HepG2 (cell line): ENCODE results near the gene SNAPIN. TPM values are rescaled to one million over a fixed set of nuclear protein-coding genes. Genes with fewer than 3 reads are reported as not detected.

Experiments
- ATAC-seq: fragments of 200-7000 bp; cut with Tn5 transposase; 3 replicates; pipeline ENCODE4 v1.9.1; 2020; ENCODE audit warnings: mild to moderate bottlenecking, moderate library complexity
- BruUV-seq: library from RNA; stranded (reverse); fragments of 400-500 nt; replicated peaks from 2 replicates; lab custom pipeline; 2021; lab: Mats Ljungman, UMichigan
- CTCF ChIA-PET: fragments of 300-600 bp; formaldehyde crosslinking; extraction: SDS; loops from one replicate; lab custom pipeline; 2021; ENCODE audit warnings: low total read pairs, inconsistent platforms, low intra/inter-chr PET ratio; lab: Yijun Ruan, JAX
- POLR2A ChIA-PET: fragments of 350-600 bp; sonication (Branson Sonifier 250); formaldehyde crosslinking; loops from one replicate; lab custom pipeline; 2020; ENCODE audit warnings: antibody characterized with exemption, inconsistent platforms; lab: Yijun Ruan, JAX
- DNase-seq: peaks from one replicate; pipeline ENCODE4 v3.0.0-alpha.2; 2015; ENCODE audit warnings: low spot score
- FAIRE-seq: peaks from 3 replicates; lab custom pipeline; 2011; peaks lifted over from hg19 to GRCh38; lab: Jason Lieb, UNC
- H2AFZ ChIP-seq: one replicate; pipeline ENCODE4 v1.6.1; 2011; ENCODE audit warnings: low read length, inconsistent platforms
- H3K27ac ChIP-seq: fragments of 300-600 bp; 3 replicates; pipeline ENCODE4 v1.8.0; 2011; ENCODE audit warnings: mixed run types, mild to moderate bottlenecking, mixed read lengths, low read length, inconsistent platforms; ENCODE audit not compliant: insufficient read depth; ENCODE audit errors: extremely low read length
- H3K27me3 ChIP-seq, 2 experiments: fragments of 200-600 bp in 1 of 2; 2 replicates in 1 of 2; 3 replicates in 1 of 2; pipeline versions ENCODE4 v1.6.0 to v1.8.0; 2011; ENCODE audit warnings: low read length in 2 of 2, mild to moderate bottlenecking in 2 of 2, moderate library complexity in 2 of 2, inconsistent platforms in 1 of 2; ENCODE audit not compliant: insufficient read depth in 2 of 2, control insufficient read depth in 1 of 2
- H3K36me3 ChIP-seq, 2 experiments: fragments of 200-600 bp in 1 of 2; replicated peaks in 1 of 2; 2 replicates in 1 of 2; 3 replicates in 1 of 2; pipeline versions ENCODE4 v1.5.1 to v1.8.0; 2011; ENCODE audit warnings: low read length in 2 of 2, inconsistent platforms in 1 of 2; ENCODE audit not compliant: insufficient read depth in 2 of 2, control insufficient read depth in 1 of 2
- H3K4me1 ChIP-seq: 2 replicates; pipeline ENCODE4 v1.5.1; 2012; ENCODE audit warnings: low read length, inconsistent platforms; ENCODE audit not compliant: insufficient read depth
- H3K4me2 ChIP-seq: 2 replicates; pipeline ENCODE4 v1.6.0; 2011; ENCODE audit warnings: low read depth, low read length, inconsistent platforms
- H3K4me3 ChIP-seq, 3 experiments: fragments of 200-600 bp in 1 of 3; sonication (generic), shearing (Covaris generic) in 1 of 3; replicated peaks in 1 of 3; 2 replicates each; pipeline ENCODE4 v1.5.1; 2011 to 2016; ENCODE audit warnings: low read length in 3 of 3, inconsistent platforms in 2 of 3, low read depth in 2 of 3, mild to moderate bottlenecking in 2 of 3, control low read depth in 1 of 3, mixed read lengths in 1 of 3; ENCODE audit not compliant: insufficient read depth in 1 of 3
- H3K79me2 ChIP-seq: one replicate; pipeline ENCODE4 v1.6.1; 2011; ENCODE audit warnings: low read length, inconsistent platforms; ENCODE audit not compliant: insufficient read depth
- H3K9ac ChIP-seq: 2 replicates; pipeline ENCODE4 v1.6.0; 2011; ENCODE audit warnings: mild to moderate bottlenecking, low read depth, low read length, inconsistent platforms; ENCODE audit not compliant: insufficient read depth
- H3K9me3 ChIP-seq: 2 replicates; pipeline ENCODE4 v1.5.1; 2012; ENCODE audit warnings: mild to moderate bottlenecking, low read length
- H4K20me1 ChIP-seq: 2 replicates; pipeline ENCODE4 v1.6.0; 2011; ENCODE audit warnings: inconsistent platforms, mild to moderate bottlenecking, low read length, moderate library complexity; ENCODE audit not compliant: insufficient read depth
- AGO1 ChIP-seq: fragments of 200-400 bp; formaldehyde crosslinking; IDR thresholded peaks from 2 replicates; pipeline ENCODE4 v1.6.1; 2017; ENCODE audit warnings: mild to moderate bottlenecking, low read depth, low read length, moderate library complexity; ENCODE audit not compliant: poor library complexity, severe bottlenecking
- CENPX ChIP-seq: sonication (generic); formaldehyde crosslinking; IDR thresholded peaks from 2 replicates; pipeline ENCODE4 v1.9.0; 2021; ENCODE audit warnings: mild to moderate bottlenecking, missing genetic modification reagents, moderate library complexity
- ETV6 ChIP-seq: sonication (generic); formaldehyde crosslinking; conservative IDR thresholded peaks from 2 replicates; pipeline ENCODE4 v1.4.0; 2020; ENCODE audit warnings: missing genetic modification reagents
- FOXJ3 ChIP-seq: sonication (generic); formaldehyde crosslinking; IDR thresholded peaks from 2 replicates; pipeline ENCODE4 v1.4.0; 2020; ENCODE audit warnings: missing genetic modification reagents, mild to moderate bottlenecking, borderline replicate concordance
- FUBP1 ChIP-seq: sonication (generic); formaldehyde crosslinking; IDR thresholded peaks from 2 replicates; pipeline ENCODE4 v1.5.1; 2020; ENCODE audit warnings: missing genetic modification reagents, mild to moderate bottlenecking, borderline replicate concordance
- GTF2F1 ChIP-seq: fragments of 150-350 bp; IDR thresholded peaks from 2 replicates; pipeline ENCODE4 v1.6.1; 2014; ENCODE audit warnings: low read length
- HNRNPH1 ChIP-seq: fragments of 200-400 bp; formaldehyde crosslinking; optimal IDR thresholded peaks from 2 replicates; pipeline ENCODE3; 2017; ENCODE audit warnings: mild to moderate bottlenecking, low read depth, low read length
- KDM1A ChIP-seq: IDR thresholded peaks from 2 replicates; pipeline ENCODE4 v1.6.1; 2016; ENCODE audit warnings: missing compliant biosample characterization
- MAX ChIP-seq: IDR thresholded peaks from 2 replicates; pipeline ENCODE4 v1.6.1; 2012; ENCODE audit warnings: inconsistent platforms
- MYNN ChIP-seq: sonication (generic); formaldehyde crosslinking; IDR thresholded peaks from 2 replicates; pipeline ENCODE4 v1.4.0; 2020; ENCODE audit warnings: mild to moderate bottlenecking, low read depth, missing genetic modification reagents
- SMAD3 ChIP-seq: sonication (generic); formaldehyde crosslinking; IDR thresholded peaks from 2 replicates; pipeline ENCODE4 v1.4.0; 2020; ENCODE audit warnings: missing genetic modification reagents
- ZBTB42 ChIP-seq: sonication (generic); formaldehyde crosslinking; IDR thresholded peaks from 2 replicates; pipeline ENCODE4 v1.5.0; 2020; ENCODE audit warnings: mild to moderate bottlenecking, missing genetic modification reagents
- ZBTB43 ChIP-seq: sonication (generic); formaldehyde crosslinking; conservative IDR thresholded peaks from 2 replicates; pipeline ENCODE4 v1.4.0; 2020; ENCODE audit warnings: missing genetic modification reagents
- ZFYVE20 ChIP-seq: sonication (generic); formaldehyde crosslinking; IDR thresholded peaks from 2 replicates; pipeline ENCODE4 v1.8.0; 2023; ENCODE audit warnings: low read depth, mild to moderate bottlenecking, moderate library complexity, missing genetic modification reagents, borderline replicate concordance
- ZNF274 ChIP-seq: sonication (generic); formaldehyde crosslinking; IDR thresholded peaks from 2 replicates; pipeline ENCODE4 v1.5.1; 2020; ENCODE audit warnings: mild to moderate bottlenecking, missing genetic modification reagents
- ZNF292 ChIP-seq: sonication (generic); formaldehyde crosslinking; IDR thresholded peaks from 2 replicates; pipeline ENCODE4 v1.8.1; 2022; ENCODE audit warnings: mild to moderate bottlenecking, low read depth, missing genetic modification reagents, borderline replicate concordance
- ZNF580 ChIP-seq: IDR thresholded peaks from 2 replicates; pipeline ENCODE4 v1.6.1; 2016; ENCODE audit warnings: low read depth, borderline replicate concordance
- ZNF598 ChIP-seq: sonication (generic); formaldehyde crosslinking; IDR thresholded peaks from 2 replicates; pipeline ENCODE4 v1.5.1; 2020; ENCODE audit warnings: mild to moderate bottlenecking, missing genetic modification reagents, borderline replicate concordance
- ZNF713 ChIP-seq: sonication (generic); formaldehyde crosslinking; IDR thresholded peaks from 2 replicates; pipeline ENCODE4 v1.4.0; 2020; ENCODE audit warnings: mild to moderate bottlenecking, missing genetic modification reagents
- ZSCAN31 ChIP-seq: sonication (generic); formaldehyde crosslinking; IDR thresholded peaks from 2 replicates; pipeline ENCODE4 v1.5.0; 2020; ENCODE audit warnings: low read depth, mild to moderate bottlenecking, missing genetic modification reagents
- WGBS: methylation state at CpG from one replicate; pipeline ENCODE4 v1.1.6; 2017; ENCODE audit warnings: low lambda C conversion rate; 5-methylcytosine and 5-hydroxymethylcytosine counted together
- in situ Hi-C: cut with HindIII; loops from 2 replicates; pipeline ENCODE4 v1.10.0; 2017; ENCODE audit warnings: low pct_unique_long_range_greater_than_20kb; ENCODE audit not compliant: extremely low pct_ligation_motif_present
- intact Hi-C: fragments of 100-400 bp; cut with micrococcal nuclease; formaldehyde crosslinking; loops from one replicate; pipeline ENCODE4 v1.10.0; 2022; ENCODE audit not compliant: unreplicated experiment
- polyA plus RNA-seq, 8 experiments: library from polyadenylated mRNA; depleted of rRNA in 3 of 8; stranded (reverse) in 7 of 8; unstranded in 1 of 8; fragments of >200 nt; fragmentation: Illumina TruSeq in 4 of 8; extraction: Trizol in 4 of 8; gene quantifications; 2 replicates each; pipeline versions ENCODE4 v1.2.1 to v1.2.3, GENCODE V29; 2011 to 2016; ENCODE audit warnings: low read depth in 4 of 8, missing spikeins in 1 of 8, mixed read lengths in 1 of 8; ENCODE audit not compliant: insufficient read depth in 1 of 8
- total RNA-seq, 5 experiments: library from RNA; depleted of rRNA; stranded (reverse); fragments of >200 nt; fragmentation: Illumina TruSeq; extraction: Trizol; gene quantifications; 2 replicates each; pipeline ENCODE4 v1.2.3, GENCODE V29; 2016; ENCODE audit warnings: low read depth in 1 of 5

Gene SNAPIN
- total and polyA plus RNA-seq, 2 of the 13 experiments (the other 11 are each of a cell fraction or from before 2014, with no cell fraction given) = 23.9 to 25.7 TPM

GRCh38 chr1:153684892-153685291 is 26.4 kb downstream of the SNAPIN start:
- CTCF ChIA-PET = no interaction called here
- TF ChIP-seq FUBP1 (CRISPR knock-in tag) (no peak), FOXJ3 (CRISPR knock-in tag) (no peak), HNRNPH1 (no peak), ZNF598 (CRISPR knock-in tag) (no peak), CENPX (CRISPR knock-in tag) (no peak), KDM1A (CRISPR knock-in tag) (no peak), ETV6 (CRISPR knock-in tag) (no peak), ZNF292 (CRISPR knock-in tag) (no peak), MYNN (CRISPR knock-in tag) (no peak), AGO1 (no peak), ZFYVE20 (CRISPR knock-in tag) (no peak), ZNF274 (no peak), ZNF713 (CRISPR knock-in tag) (no peak), MAX (no peak), SMAD3 (CRISPR knock-in tag) (no peak), GTF2F1 (no peak), ZNF580 (no peak), ZSCAN31 (CRISPR knock-in tag) (no peak), ZBTB42 (CRISPR knock-in tag) (no peak), ZBTB43 (CRISPR knock-in tag) (no peak)
- TF ChIP-seq, all 625 proteins: peak for 0
- in situ Hi-C loops = loop anchor here (10.0 kb wide), 1 partner anchor 300 kb away; the partner anchor contains the start of gene RAB13
- no TSS peak for BruUV-seq
- FAIRE-seq = no peak
- Histone ChIP-seq H4K20me1 (no peaks in the 10 kb centered on the region), H3K4me1 (peaks cover 18% of the 10 kb centered on the region), H3K9me3 (no peaks in the 10 kb centered on the region), H3K79me2 (no peaks in the 10 kb centered on the region), H3K27me3 (peaks cover 15 to 80% of the 10 kb centered on the region in 2 experiments; a peak in 4 of 5 replicates), H3K36me3 (no peaks in the 10 kb centered on the region), H3K27ac (no peak overlapping the region), H2AFZ (no peak overlapping the region), H3K4me2 (no peak overlapping the region), H3K4me3 (no peak overlapping the region), H3K9ac (no peak overlapping the region)
- 26% methylated on average over 10 of the region's 12 CpGs for WGBS
- intact Hi-C loops = no loop called here
- ATAC-seq = no peak
- POLR2A ChIA-PET = no interaction called here
- no peak for DNase-seq
